ENCODE data around the gene SCUBE2.

Gene SCUBE2

GRCh38 chr11:9094420-9094819 is 3.0 kb upstream of the SCUBE2 start:
- Histone ChIP-seq H3K4me3 (IDR thresholded peaks at IDR 0.05; ENCODE audit: insufficient read depth, low read depth, low read length) (no peak overlapping the region), H3K9ac (no peak overlapping the region), H4K20me1 (ENCODE audit: insufficient read depth) (no peaks in the 10 kb centered on the region), H3K27me3 (ENCODE audit: insufficient read depth, low read depth) (no peaks in the 10 kb centered on the region), H2AFZ (ENCODE audit: low read depth) (no peak overlapping the region), H3K36me3 (ENCODE audit: insufficient read depth) (no peaks in the 10 kb centered on the region), H3K4me2 (no peak overlapping the region), H3K4me1 (ENCODE audit: low read depth, poor library complexity, severe bottlenecking) (no peaks in the 10 kb centered on the region), H3K79me2 (ENCODE audit: insufficient read depth, low read depth) (no peaks in the 10 kb centered on the region), H3K27ac (no peak overlapping the region)
- no peak for TF ChIP-seq CTCF (conservative IDR thresholded peaks at IDR 0.05; ENCODE audit: low read depth, low read length)

- no peak overlapping the region for H3K9ac ChIP-seq
- H3K27me3 ChIP-seq (ENCODE audit: insufficient read depth, low read depth), result no peaks in the 10 kb centered on the region
- H3K4me3 ChIP-seq (IDR thresholded peaks at IDR 0.05; ENCODE audit: insufficient read depth, low read depth, low read length), result no peak overlapping the region
- H3K4me1 ChIP-seq (ENCODE audit: low read depth, poor library complexity, severe bottlenecking), result no peaks in the 10 kb centered on the region
- no peak overlapping the region for H3K4me2 ChIP-seq
- no peak overlapping the region for H3K27ac ChIP-seq
- no peak overlapping the region for H2AFZ ChIP-seq (ENCODE audit: low read depth)
- TF ChIP-seq CTCF (conservative IDR thresholded peaks at IDR 0.05; ENCODE audit: low read depth, low read length), result no peak
- H4K20me1 ChIP-seq (ENCODE audit: insufficient read depth), result no peaks in the 10 kb centered on the region
- no peaks in the 10 kb centered on the region for H3K36me3 ChIP-seq (ENCODE audit: insufficient read depth)
- no peaks in the 10 kb centered on the region for H3K79me2 ChIP-seq (ENCODE audit: insufficient read depth, low read depth)
Measured at GRCh38 chr11:9092853-9093778, 1.7 kb upstream of the SCUBE2 start.

GRCh38 chr11:9092072-9092471 is 673 bp upstream of the SCUBE2 start:
- no peak for TF ChIP-seq CTCF (conservative IDR thresholded peaks at IDR 0.05; ENCODE audit: low read depth, low read length)
- no peak overlapping the region for H3K27ac ChIP-seq
- H3K4me2 ChIP-seq, result no peak overlapping the region
- no peak overlapping the region for H3K9ac ChIP-seq
- no peaks in the 10 kb centered on the region for H3K4me1 ChIP-seq (ENCODE audit: low read depth, poor library complexity, severe bottlenecking)
- H4K20me1 ChIP-seq (ENCODE audit: insufficient read depth), result no peaks in the 10 kb centered on the region
- H3K79me2 ChIP-seq (ENCODE audit: insufficient read depth, low read depth), result no peaks in the 10 kb centered on the region
- H3K36me3 ChIP-seq (ENCODE audit: insufficient read depth), result no peaks in the 10 kb centered on the region
- H3K27me3 ChIP-seq (ENCODE audit: insufficient read depth, low read depth), result no peaks in the 10 kb centered on the region
- H2AFZ ChIP-seq (ENCODE audit: low read depth), result no peak overlapping the region
- H3K4me3 ChIP-seq (IDR thresholded peaks at IDR 0.05; ENCODE audit: insufficient read depth, low read depth, low read length), result no peak overlapping the region

DNA sequence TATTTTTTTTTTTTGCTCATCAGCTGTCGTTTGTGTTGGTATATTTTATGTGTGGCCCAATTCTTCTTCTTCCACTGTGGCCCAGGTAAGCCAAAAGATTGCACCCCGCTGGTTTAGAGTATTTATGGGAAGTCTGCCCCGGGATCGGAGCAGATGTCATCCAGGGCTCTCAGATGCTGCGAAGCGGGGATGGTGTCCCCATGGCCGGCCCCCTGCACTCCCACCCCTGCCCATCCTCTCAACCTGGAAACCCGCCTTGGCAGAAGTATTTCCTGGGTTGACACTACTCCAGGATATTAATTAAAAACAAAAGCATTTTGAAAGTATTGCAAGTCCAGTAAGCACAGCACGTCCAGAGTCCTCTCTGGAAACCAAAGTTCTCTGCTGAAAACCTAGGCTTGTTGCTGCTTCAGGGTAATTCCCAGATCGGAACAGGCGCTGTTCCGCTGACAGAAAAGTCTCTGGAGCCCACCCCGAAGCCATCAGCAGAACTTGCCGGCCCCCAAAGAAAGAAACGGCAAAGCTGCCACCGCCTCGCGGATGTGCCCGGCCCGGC is 833 bp downstream of the SCUBE2 start:
- no peak overlapping the region for H3K4me3 ChIP-seq (IDR thresholded peaks at IDR 0.05; ENCODE audit: insufficient read depth, low read depth, low read length)
- no peak for TF ChIP-seq CTCF (conservative IDR thresholded peaks at IDR 0.05; ENCODE audit: low read depth, low read length)
- no peak overlapping the region for H3K9ac ChIP-seq
- no peak overlapping the region for H3K4me2 ChIP-seq
- no peaks in the 10 kb centered on the region for H3K27me3 ChIP-seq (ENCODE audit: insufficient read depth, low read depth)
- H3K36me3 ChIP-seq (ENCODE audit: insufficient read depth), result no peaks in the 10 kb centered on the region
- no peaks in the 10 kb centered on the region for H3K4me1 ChIP-seq (ENCODE audit: low read depth, poor library complexity, severe bottlenecking)
- no peaks in the 10 kb centered on the region for H4K20me1 ChIP-seq (ENCODE audit: insufficient read depth)
- H3K79me2 ChIP-seq (ENCODE audit: insufficient read depth, low read depth), result no peaks in the 10 kb centered on the region
- H2AFZ ChIP-seq (ENCODE audit: low read depth), result no peak overlapping the region
- no peak overlapping the region for H3K27ac ChIP-seq

Measured in KMS-11 (cell line).